ENCODE results near the gene ADAMTS13.
"Not testable (repeated sequence)": the region's sequence is repeated elsewhere in the genome, so short reads cannot be mapped to it uniquely, and the experiment has no call there.

Gene ADAMTS13

DNA sequence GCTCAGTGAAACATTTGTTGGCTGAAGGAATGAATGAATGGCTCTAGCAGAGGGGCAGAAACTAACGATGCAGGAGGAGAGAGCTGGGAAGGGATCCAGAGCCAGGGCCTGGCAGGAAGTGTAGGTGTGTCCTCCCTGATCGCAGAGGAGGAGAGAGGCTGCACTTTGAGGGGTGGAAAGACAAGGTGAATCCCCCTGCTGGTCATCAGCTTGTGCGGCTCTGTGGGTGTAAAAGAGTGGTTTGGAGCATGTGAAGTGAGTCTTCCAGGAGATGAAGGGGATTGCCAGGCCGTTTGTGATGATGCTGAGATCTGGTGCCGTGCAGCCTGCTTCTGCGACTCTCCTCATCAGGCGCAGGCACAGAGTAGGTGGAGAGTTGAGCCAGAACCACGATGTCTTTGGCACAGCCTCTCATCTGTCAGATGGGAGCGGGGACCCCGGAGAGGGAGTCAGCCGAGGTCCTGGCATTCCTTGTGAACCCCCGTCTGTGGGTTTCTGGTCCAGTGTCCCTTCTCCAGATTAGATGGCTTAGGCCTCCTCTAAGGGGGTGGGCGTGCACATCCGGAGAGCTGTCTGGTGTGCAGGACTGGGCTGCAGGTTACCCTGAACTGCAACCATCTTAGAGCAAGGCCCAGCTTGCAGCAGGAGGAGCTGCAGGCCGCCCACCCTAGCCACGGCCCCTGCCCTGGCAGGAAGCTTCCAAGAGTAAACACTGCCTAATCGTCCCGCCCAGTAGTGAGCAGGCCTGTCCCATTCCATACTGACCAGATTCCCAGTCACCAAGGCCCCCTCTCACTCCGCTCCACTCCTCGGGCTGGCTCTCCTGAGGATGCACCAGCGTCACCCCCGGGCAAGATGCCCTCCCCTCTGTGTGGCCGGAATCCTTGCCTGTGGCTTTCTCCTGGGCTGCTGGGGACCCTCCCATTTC is at the start of gene ADAMTS13:
TSS of gene ADAMTS13 (plus strand) at position 753 of the 928 bp plus-strand sequence. CDS start at position 830, 77 bp downstream.
- DNase-seq: no peak

GRCh38 chr9:133374612-133375115 is 47.5 kb upstream of the ADAMTS13 start:
- no peak for DNase-seq

- DNase-seq: no peak
These were observed 46.9 kb upstream of the ADAMTS13 start for GRCh38 chr9:133375116-133375723.

- peak; percentile 92 for DNase-seq
These were observed 46.2 kb upstream of the ADAMTS13 start, which contains the start of the genes STKLD1 and SURF4 for GRCh38 chr9:133375724-133376654. TSS of gene STKLD1 (plus strand) at chr9:133376366. CDS start at chr9:133376474, 108 bp downstream. TSS of gene SURF4 (minus strand) at chr9:133376060. CDS start at chr9:133375969, 91 bp downstream.

DNA sequence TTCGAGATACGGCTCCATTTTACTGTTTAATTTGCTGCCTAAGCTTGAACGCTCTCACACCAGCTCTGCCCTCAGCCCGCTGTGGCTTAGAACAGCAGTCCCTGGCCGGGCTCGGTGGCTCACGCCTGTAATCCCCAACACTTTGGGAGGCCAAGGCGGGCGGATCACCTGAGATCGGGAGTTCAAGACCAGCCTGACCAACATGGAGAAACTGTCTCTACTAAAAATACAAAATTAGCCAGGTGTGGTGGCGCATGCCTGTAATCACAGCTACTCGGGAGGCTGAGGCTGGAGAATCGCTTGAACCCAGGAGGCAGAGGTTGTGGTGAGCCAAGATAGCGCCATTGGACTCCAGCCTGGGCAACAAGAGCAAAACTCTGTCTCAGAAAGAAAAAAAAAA is 44.9 kb upstream of the ADAMTS13 start:
- DNase-seq: not testable (repeated sequence)

GRCh38 chr9:133377721-133378216 is 44.4 kb upstream of the ADAMTS13 start:
- peak; percentile 13 for DNase-seq

GRCh38 chr9:133378408-133378962 is 43.7 kb upstream of the ADAMTS13 start:
- DNase-seq: no peak

DNA sequence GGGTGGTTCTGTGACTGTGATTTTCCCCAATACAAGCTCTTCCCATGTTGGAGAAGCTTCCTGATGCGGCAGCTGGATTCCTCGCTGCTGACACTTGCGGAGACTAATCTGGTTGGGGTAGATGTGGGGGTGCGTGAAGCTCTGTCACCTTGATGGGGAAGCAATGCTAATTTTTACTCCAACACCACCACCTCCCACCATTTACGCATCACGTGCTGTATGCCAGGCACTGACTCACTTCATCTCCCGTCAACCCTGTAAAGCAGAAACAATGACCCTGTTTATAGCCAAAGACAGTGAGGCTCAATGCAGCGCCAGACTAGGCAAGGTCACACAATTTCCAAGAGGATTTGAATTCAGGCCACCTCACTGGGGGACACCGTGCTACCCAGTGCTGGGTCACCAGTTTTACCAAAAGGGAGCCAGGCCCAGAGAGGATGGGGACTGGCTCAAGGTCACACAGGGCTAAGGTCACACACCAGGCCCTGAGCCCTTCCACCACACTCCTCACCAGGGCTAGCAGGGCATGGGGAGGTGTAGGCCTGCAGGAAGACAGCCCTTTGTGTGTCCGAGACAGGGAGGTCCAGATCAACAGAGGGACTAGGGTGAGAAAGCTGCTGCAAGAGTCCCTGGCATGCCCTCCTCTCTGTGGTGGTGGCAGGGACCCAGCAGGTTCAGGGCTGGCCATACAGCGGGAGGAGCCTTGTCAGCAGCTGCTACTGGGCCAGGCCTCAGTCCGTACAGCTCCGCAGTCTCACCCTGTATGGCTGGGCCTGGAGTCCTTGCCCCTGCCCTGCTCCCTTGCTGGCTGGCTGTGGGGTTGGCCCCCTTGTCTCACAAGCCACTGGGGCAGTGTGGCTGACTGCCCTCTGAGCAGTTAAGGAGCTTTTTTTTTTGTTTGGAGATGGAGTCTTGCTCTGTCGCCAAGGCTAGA is 42.7 kb upstream of the ADAMTS13 start:
- no peak for DNase-seq

GRCh38 chr9:133380734-133381133 is 41.4 kb upstream of the ADAMTS13 start:
- no peak for DNase-seq

- DNase-seq: no peak
These were observed 39.5 kb upstream of the ADAMTS13 start for GRCh38 chr9:133382507-133383141.

GRCh38 chr9:133383438-133383837 is 38.7 kb upstream of the ADAMTS13 start:
- no peak for DNase-seq

DNA sequence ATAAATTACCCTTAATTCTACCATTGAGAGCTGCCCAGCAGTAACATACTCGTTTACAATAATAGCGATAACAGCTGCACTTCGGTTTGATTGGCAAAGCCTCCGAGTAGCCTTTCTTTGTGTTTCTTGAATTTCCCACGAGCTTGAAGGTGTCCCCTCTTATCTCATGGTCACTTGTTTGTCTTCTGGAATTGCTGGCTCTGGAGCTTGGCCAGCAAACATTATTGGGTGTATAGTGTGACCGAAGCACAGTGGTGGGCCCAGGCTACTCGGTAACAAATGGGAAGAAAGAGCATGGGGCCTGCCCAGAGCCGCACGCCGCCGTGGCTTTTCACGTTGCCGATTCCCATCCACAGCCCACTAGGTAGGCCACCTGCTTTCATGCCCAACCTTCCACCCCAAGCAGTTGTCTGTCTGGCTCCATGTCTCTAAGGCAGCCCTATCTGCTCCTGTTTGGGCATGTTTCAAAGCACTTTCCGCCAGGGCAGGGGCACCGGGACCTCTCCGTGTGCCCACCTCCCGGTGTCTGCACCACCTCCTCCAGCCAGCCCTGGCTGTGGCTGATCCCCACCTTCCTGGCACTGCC is 37.3 kb upstream of the ADAMTS13 start:
- DNase-seq: no peak

DNA sequence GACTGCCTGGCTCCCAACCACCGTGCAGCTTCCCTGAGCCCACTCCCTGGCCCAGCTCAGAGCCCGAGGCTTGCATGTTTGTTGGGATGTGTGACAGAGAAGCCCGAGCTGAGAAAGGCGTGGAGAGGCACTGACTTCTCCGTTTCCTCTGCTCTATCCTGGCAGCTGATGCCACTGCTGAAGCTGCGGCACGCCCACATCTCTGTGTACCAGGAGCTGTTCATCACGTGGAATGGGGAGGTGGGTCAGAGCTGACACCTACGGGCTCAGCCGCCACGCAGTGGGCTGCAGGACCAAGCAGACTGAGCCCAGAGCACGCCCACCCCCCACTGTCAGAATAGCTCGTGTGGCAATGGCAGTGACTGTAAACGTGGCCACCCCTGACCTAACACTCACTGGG is 36.7 kb upstream of the ADAMTS13 start:
- no peak for DNase-seq

DNA sequence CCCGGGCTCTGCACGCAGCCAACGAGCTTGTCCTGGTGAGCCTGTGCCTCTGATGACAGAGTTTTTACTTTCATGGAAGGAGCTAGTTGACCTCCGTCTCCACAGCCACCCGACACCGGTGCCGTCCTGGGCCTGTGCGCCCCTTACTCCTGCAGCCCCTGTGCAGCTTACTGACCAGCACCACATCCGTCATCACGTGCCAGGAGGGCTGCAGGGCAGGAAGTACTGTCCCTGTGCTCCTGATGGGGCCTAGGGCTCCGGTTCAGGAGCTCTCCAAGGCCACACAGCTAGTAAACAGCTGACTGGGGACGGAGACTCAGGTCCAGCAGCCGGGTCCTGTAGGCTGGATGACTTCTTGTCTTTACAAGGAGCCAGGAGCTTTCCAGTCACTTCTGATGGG is 35.8 kb upstream of the ADAMTS13 start:
- no peak for DNase-seq

GRCh38 chr9:133387680-133388079 is 34.5 kb upstream of the ADAMTS13 start:
- peak; percentile 62 for DNase-seq

DNA sequence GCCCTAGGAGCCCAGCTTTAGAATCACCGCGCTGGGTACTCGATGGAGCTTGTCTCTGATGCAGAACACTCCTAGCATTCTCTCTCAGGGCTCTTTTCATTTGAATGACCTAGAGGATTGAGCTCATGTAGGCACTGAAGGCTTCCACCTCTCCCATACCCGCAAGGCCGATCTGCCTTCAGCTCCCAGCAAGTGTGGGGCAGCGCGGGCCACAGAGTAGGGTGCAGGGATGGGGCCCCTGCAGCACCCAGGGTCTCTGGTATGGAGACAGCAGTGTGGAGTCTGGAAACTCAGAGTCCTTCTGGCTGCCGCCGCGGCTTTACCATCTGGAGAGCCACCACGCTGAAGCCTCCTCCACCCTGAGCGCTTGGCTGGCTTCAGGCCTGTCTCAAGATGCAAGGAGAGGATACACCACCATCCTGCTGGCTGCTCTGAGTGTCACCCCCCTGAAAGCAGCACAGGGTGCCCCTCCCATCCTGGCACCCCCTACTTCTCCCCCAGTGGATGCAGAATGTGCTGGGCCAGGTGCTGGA is 33.1 kb upstream of the ADAMTS13 start:
- no peak for DNase-seq

- no peak for DNase-seq
These were observed 32.6 kb upstream of the ADAMTS13 start for GRCh38 chr9:133389562-133389961.

DNA sequence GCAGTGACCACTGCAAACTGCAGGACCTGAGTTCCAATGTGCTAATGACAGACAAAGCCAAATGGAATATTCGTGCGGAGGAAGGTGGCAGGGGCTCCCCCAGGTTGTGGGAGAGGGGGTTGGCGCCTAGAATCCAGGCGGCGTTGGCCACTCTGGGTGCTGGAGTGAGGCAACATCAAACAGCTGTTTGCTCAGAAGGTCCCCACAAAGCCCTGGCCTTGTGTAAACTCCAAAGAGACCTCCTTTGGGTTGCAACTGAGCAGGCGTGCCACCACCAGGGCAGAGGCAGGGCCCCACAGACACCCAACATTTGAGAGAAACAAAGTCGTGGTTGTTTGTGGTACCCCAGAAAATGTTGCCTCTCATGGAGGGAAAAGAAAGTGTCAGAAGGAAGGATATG is 31.5 kb upstream of the ADAMTS13 start:
- DNase-seq: no peak

- DNase-seq: not testable (repeated sequence)
These were observed 30.7 kb upstream of the ADAMTS13 start for GRCh38 chr9:133391449-133391848.

- DNase-seq: not testable (repeated sequence)
These were observed 29.9 kb upstream of the ADAMTS13 start for GRCh38 chr9:133392308-133392707.

Data from DMS153 (cell line).